CD4-positive, alpha-beta T cell treated with Interleukin-10 for 1 hour (primary cell): ENCODE measurements around the gene DUSP7.

Experiments used
- DNase-seq: peaks from one replicate; pipeline ENCODE4 v3.0.0-alpha.2; 2020

Gene DUSP7

DNA sequence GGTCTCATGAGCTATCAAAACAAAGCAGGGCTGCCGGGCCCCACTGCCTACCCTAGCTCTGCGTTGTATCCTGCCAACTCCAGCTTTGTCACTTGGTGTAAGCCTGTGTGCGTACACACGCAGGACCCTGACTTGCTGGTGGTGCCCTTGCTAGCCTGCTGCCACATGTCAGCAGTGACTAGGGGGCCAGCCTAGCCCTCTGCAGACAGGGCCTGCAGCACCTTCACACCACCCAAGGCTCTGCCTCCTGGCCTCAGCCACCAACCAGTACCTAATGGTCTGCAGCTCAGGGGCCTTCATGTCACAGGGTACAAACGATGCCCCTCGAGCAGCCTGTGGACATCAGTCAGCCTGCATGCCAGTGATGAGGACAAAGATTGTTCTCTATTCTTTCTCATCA, 30.1 kb upstream of the DUSP7 start:
- DNase-seq = no peak

GRCh38 chr3:52085681-52086282, 29.4 kb upstream of the DUSP7 start:
- no peak for DNase-seq

- no peak for DNase-seq
These were observed 28.7 kb upstream of the DUSP7 start for GRCh38 chr3:52084954-52085680.

GRCh38 chr3:52084216-52084945, 28.0 kb upstream of the DUSP7 start:
- no peak for DNase-seq

GRCh38 chr3:52083556-52084087, 27.3 kb upstream of the DUSP7 start:
- no peak for DNase-seq

DNA sequence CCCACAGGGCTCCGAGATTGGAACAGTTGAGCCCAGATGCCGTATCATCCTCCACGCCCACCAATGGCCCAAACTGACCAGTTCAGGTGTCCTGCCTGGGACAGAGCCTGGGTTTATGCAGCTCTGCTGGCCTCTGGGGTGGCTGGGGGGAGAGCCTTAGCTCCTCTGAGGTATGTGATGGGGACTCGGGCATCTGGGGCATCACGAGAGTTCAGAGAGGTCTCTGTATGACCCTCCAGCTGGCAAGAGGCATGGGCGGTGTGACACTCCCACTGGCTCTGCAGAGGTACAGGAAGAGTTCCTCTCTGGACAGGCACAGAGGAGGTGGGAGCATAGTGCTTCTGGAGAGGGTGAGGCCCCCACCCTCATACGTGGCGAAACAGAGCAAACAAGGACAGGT, 26.6 kb upstream of the DUSP7 start:
- DNase-seq = no peak

DNA sequence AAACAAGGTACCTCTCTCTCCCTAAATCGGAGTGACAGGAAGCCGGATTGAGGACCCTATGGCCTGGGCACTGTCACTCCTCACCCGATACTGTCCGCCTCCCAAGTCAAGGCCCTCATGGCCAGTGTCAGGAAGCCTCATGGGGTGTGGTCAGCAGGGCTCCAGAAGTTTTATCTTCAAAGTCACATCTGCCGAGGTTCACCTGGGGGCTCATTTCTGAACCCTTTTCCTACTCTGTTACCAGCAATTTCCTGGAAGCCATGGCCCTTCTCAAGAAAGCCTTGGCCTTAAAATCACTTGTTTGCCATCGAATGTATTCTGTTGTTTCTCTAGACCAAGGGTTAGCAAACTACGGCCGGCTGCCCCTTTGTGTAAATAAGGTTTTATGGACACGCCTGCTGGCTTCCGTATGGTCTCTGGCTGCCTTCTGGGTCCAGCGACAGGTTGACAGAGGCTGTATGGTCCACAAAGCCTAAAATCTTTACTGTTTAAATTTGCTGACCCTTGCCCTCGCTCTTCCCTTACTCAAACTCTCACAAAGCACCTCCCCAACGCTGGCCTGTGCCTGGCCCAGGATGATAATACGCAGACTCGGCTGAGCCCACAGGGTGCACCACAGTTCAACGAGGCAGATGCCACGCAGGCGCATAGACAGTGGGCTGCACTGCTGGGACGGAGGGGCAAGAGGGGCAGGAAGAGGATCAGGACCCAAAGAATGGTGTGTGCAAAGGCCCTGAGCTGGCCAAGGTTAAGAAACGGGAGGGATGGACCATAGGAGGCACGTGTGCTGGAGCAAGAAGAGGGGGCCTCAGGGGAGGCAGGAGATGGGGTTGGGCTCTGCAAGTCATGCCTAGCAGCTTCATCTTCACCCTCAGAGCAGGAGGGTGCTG, 24.7 kb upstream of the DUSP7 start:
- DNase-seq = no peak

DNA sequence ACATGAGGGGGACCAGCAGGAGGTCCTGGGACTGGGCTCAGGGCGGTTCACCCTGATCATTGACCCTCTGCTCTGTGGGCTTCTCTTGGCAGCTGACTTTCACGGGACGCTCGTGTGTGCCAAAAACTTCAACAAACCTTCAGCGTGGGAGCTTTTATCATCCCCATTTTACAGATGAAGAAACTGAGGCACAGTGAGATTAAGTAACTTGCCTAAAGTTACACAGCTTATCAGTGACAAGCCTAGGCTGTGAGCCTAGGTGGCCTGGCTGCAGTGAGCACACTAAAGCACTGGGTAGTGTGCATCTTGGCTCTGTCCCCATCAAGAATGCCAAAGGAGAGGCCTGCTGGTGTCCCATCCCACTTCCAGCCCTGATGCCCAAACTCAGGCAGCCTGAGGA, 23.6 kb upstream of the DUSP7 start:
- no peak for DNase-seq

- DNase-seq = no peak
These were observed 22.6 kb upstream of the DUSP7 start for GRCh38 chr3:52078781-52079560.

- DNase-seq = no peak
These were observed 21.6 kb upstream of the DUSP7 start for GRCh38 chr3:52077925-52078324.

- DNase-seq = no peak
These were observed 20.8 kb upstream of the DUSP7 start for GRCh38 chr3:52076896-52077780.

- no peak for DNase-seq
These were observed 17.1 kb upstream of the DUSP7 start for GRCh38 chr3:52073490-52073889.

GRCh38 chr3:52072471-52072870, 16.1 kb upstream of the DUSP7 start:
- DNase-seq = no peak

- DNase-seq = peak; percentile 22
These were observed 15.6 kb upstream of the DUSP7 start for GRCh38 chr3:52072020-52072419.

DNA sequence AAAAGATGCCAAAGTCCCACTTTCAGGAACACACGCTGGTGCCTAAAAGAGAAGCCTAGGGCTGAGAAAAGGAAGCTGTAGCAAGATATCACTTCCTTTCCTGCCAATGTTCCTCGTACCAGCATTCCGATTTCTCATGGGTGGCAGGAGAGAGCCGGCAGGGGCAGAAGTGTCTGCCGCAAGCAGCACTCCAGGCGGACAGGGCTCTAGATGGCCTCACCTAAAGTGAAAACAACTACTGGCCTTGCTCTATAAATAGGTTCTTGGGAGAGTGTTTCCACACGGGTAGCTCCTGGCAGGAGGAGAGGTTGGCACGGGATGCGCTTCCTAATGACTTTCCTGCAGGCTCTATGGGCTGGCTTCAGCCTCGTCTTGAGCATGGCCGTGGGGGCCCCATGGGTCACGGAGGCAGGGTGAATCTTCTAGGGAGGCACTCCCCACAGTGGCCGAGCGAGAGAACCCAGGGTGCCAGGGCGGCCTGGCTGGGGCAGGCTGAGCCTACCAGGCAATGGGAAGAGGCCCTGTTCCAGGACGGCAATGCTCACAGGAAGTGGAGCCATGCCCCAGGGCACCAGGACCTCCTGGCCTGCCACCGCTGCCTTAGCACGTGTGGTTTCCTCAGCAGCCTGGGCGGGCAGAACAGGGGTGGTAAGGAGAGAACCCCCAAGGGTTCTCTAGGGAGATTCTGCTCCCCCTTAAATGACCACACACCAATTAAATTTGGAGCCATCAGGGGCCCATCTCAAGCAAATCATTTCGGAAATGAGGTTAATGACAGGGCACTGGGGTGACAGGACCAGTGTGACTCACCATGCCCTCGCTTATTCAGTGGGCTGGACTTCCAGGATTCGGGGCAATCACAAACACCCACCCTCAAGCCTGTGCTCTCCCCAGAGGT, 14.6 kb upstream of the DUSP7 start:
- no peak for DNase-seq

DNA sequence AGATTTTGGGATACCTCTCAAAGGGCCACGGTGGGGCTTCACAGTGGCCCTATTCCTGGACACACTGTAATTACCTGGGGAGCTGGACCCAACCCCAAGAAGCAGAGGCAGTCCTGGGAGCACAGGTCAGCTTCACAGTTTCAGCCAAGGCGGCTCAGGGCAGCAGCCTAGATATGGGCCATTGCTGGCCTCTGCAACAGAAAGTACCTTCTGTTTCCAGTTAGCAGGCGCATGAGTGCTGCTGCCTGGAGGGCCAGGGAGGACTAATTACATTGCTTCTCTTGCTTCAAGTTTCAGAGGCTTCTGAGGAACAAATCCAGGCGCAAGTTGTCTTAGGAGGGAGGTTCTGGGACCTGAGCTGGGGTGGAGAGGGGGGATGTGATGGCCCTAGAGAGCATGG, 13.5 kb upstream of the DUSP7 start:
- no peak for DNase-seq

- no peak for DNase-seq
These were observed 12.8 kb upstream of the DUSP7 start for GRCh38 chr3:52069135-52069534.

DNA sequence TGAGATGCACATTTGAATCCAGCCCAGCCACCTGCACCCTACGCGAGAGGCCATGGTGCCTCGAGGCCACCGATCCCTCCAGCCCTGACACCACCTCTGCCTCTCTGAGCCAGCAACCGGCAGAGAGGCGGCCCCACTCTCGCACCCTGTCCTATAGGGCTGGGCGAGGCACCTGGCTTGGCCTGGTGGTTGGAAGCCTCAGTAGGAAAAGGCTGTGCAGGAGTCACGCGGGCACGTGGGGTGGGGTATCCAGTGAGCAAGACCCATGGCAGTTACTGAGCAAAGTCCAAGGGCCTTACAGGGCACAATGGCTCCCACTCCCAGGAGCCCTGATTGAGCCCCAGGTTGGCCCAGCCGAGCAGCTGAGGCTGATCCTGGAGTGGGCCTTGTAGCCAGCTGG, 12.4 kb upstream of the DUSP7 start:
- DNase-seq = no peak

GRCh38 chr3:52068055-52068571, 11.7 kb upstream of the DUSP7 start:
- DNase-seq = no peak

- DNase-seq = no peak
These were observed 11.2 kb upstream of the DUSP7 start for GRCh38 chr3:52067526-52067925.
